IMR-90 (cell line): ENCODE measurements around the gene ZBTB40. TPM values are rescaled to one million over a fixed set of nuclear protein-coding genes. Genes with fewer than 3 reads are reported as not detected.

Source experiments
- ATAC-seq: fragments of 200-7000 bp; cut with Tn5 transposase; 2 replicates; pipeline ENCODE4 v1.9.1; 2020; ENCODE audit warnings: low read depth, mild to moderate bottlenecking, moderate library complexity
- BruUV-seq: library from RNA; stranded (reverse); fragments of 400-500 nt; replicated peaks from 2 replicates; lab custom pipeline; 2021; lab: Mats Ljungman, UMichigan
- CTCF ChIA-PET: fragments of 300-600 bp; formaldehyde crosslinking; extraction: SDS; loops from one replicate; lab custom pipeline; 2021; ENCODE audit warnings: antibody characterized with exemption; lab: Yijun Ruan, JAX
- POLR2A ChIA-PET: fragments of 300-600 bp; sonication (Branson Sonifier 250); formaldehyde crosslinking; loops from one replicate; lab custom pipeline; 2022; ENCODE audit warnings: antibody characterized with exemption; ENCODE audit not compliant: unreplicated experiment; lab: Charles Lee
- DNase-seq: peaks from one replicate; pipeline ENCODE4 v3.0.0; 2013
- H2AFZ ChIP-seq: replicated peaks from 2 replicates; pipeline ENCODE3; 2013; ENCODE audit warnings: low read length, mild to moderate bottlenecking; ENCODE audit not compliant: poor library complexity
- H2AK5ac ChIP-seq: 2 replicates; pipeline ENCODE4 v1.6.1; 2013; ENCODE audit warnings: low read depth, low read length, inconsistent platforms
- H2AK9ac ChIP-seq: replicated peaks from 2 replicates; pipeline ENCODE3; 2013; ENCODE audit warnings: mild to moderate bottlenecking, low read depth, low read length, moderate library complexity; ENCODE audit not compliant: poor library complexity
- H2BK120ac ChIP-seq: 2 replicates; pipeline ENCODE4 v1.6.1; 2013; ENCODE audit warnings: low read depth, low read length, inconsistent platforms
- H2BK15ac ChIP-seq: 3 replicates; pipeline ENCODE4 v1.6.1; 2013; ENCODE audit warnings: low read depth, low read length, inconsistent platforms
- H2BK20ac ChIP-seq: 2 replicates; pipeline ENCODE4 v1.6.1; 2013; ENCODE audit warnings: low read depth, mild to moderate bottlenecking, inconsistent platforms, low read length, moderate library complexity
- H2BK5ac ChIP-seq: 2 replicates; pipeline ENCODE4 v1.6.1; 2013; ENCODE audit warnings: mild to moderate bottlenecking, low read depth, low read length, inconsistent platforms; ENCODE audit not compliant: poor library complexity, severe bottlenecking
- H3K14ac ChIP-seq: replicated peaks from 2 replicates; pipeline ENCODE4 v1.6.1; 2013; ENCODE audit warnings: low read depth, low read length, inconsistent platforms
- H3K18ac ChIP-seq: 2 replicates; pipeline ENCODE4 v1.6.1; 2013; ENCODE audit warnings: low read depth, low read length, control low read depth
- H3K23ac ChIP-seq: 2 replicates; pipeline ENCODE4 v1.6.1; 2013; ENCODE audit warnings: low read depth, low read length, inconsistent platforms
- H3K27ac ChIP-seq: 2 replicates; pipeline ENCODE4 v1.5.1; 2013; ENCODE audit warnings: mild to moderate bottlenecking, control low read depth, low read length; ENCODE audit not compliant: insufficient read depth
- H3K27me3 ChIP-seq: 2 replicates; pipeline ENCODE4 v1.6.1; 2013; ENCODE audit warnings: low read length; ENCODE audit not compliant: control insufficient read depth, insufficient read depth
- H3K36me3 ChIP-seq: 2 replicates; pipeline ENCODE4 v1.6.1; 2013; ENCODE audit warnings: low read length, mixed read lengths; ENCODE audit not compliant: control insufficient read depth, insufficient read depth
- H3K4ac ChIP-seq: 2 replicates; pipeline ENCODE4 v1.6.1; 2013; ENCODE audit warnings: low read depth, low read length, inconsistent platforms
- H3K4me1 ChIP-seq: 2 replicates; pipeline ENCODE4 v1.6.1; 2013; ENCODE audit warnings: low read length, mixed read lengths; ENCODE audit not compliant: control insufficient read depth, insufficient read depth
- H3K4me2 ChIP-seq: 2 replicates; pipeline ENCODE4 v1.6.1; 2013; ENCODE audit warnings: low read depth, mild to moderate bottlenecking, control low read depth, low read length, moderate library complexity
- H3K4me3 ChIP-seq: 2 replicates; pipeline ENCODE4 v1.5.1; 2013; ENCODE audit warnings: low read depth, mild to moderate bottlenecking, control low read depth, low read length, moderate library complexity; ENCODE audit not compliant: insufficient read depth
- H3K56ac ChIP-seq: 2 replicates; pipeline ENCODE4 v1.6.1; 2013; ENCODE audit warnings: low read length, inconsistent platforms; ENCODE audit not compliant: insufficient read depth; ENCODE audit errors: extremely low read depth
- H3K79me1 ChIP-seq, 2 experiments: 2 replicates each; pipeline ENCODE4 v1.6.1; 2013; ENCODE audit warnings: low read length in 2 of 2, inconsistent platforms in 1 of 2, low read depth in 1 of 2
- H3K9ac ChIP-seq: 2 replicates; pipeline ENCODE4 v1.6.1; 2013; ENCODE audit warnings: low read depth, low read length, control low read depth
- H3K9me1 ChIP-seq: 2 replicates; pipeline ENCODE4 v1.6.1; 2013; ENCODE audit warnings: low read length, inconsistent platforms; ENCODE audit not compliant: insufficient read depth
- H3K9me3 ChIP-seq: 2 replicates; pipeline ENCODE4 v1.6.1; 2013; ENCODE audit warnings: low read length; ENCODE audit not compliant: control insufficient read depth, insufficient read depth
- H4K20me1 ChIP-seq: 2 replicates; pipeline ENCODE4 v1.6.1; 2013; ENCODE audit warnings: low read length, inconsistent platforms; ENCODE audit not compliant: insufficient read depth
- H4K5ac ChIP-seq: 2 replicates; pipeline ENCODE4 v1.6.1; 2013; ENCODE audit warnings: mild to moderate bottlenecking, low read depth, low read length, control low read depth
- H4K8ac ChIP-seq, 2 experiments: 2 replicates each; pipeline ENCODE4 v1.6.1; 2013; ENCODE audit warnings: low read depth in 2 of 2, low read length in 2 of 2, control low read depth in 1 of 2, inconsistent platforms in 1 of 2
- H4K91ac ChIP-seq: 2 replicates; pipeline ENCODE4 v1.6.1; 2013; ENCODE audit warnings: low read depth, low read length, inconsistent platforms; ENCODE audit not compliant: insufficient read depth
- BHLHE40 ChIP-seq: fragments of 150-350 bp; IDR thresholded peaks from 2 replicates; pipeline ENCODE4 v1.6.1; 2016; ENCODE audit warnings: mild to moderate bottlenecking, low read depth, low read length
- CEBPB ChIP-seq: IDR thresholded peaks from 2 replicates; pipeline ENCODE4 v1.6.1; 2012; ENCODE audit warnings: low read depth, low read length, improper control_type of control experiment
- CTCF ChIP-seq: conservative IDR thresholded peaks from 2 replicates; pipeline ENCODE4 v1.5.1; 2012; ENCODE audit warnings: mild to moderate bottlenecking, low read depth, low read length, improper control_type of control experiment
- MAFK ChIP-seq: IDR thresholded peaks from 2 replicates; pipeline ENCODE4 v1.6.1; 2012; ENCODE audit warnings: low read depth, low read length, improper control_type of control experiment
- NFE2L2 ChIP-seq: fragments of 150-350 bp; IDR thresholded peaks from 2 replicates; pipeline ENCODE4 v1.6.1; 2016; ENCODE audit warnings: low read depth, mild to moderate bottlenecking, low read length
- POLR2A ChIP-seq: IDR thresholded peaks from 2 replicates; pipeline ENCODE4 v1.6.1; 2012; ENCODE audit warnings: mild to moderate bottlenecking, low read depth, low read length
- RAD21 ChIP-seq: IDR thresholded peaks from 2 replicates; pipeline ENCODE4 v1.6.1; 2012; ENCODE audit warnings: low read length, improper control_type of control experiment
- USF2 ChIP-seq: fragments of 150-350 bp; IDR thresholded peaks from 2 replicates; pipeline ENCODE4 v1.6.1; 2017; ENCODE audit warnings: mild to moderate bottlenecking, antibody characterized with exemption, low read length, low read depth
- WGBS, 2 experiments: methylation state at CpG; one replicate each; pipeline versions ENCODE4 v1.1.5 to v1.1.7; 2013; ENCODE audit warnings: missing lambda C conversion rate in 2 of 2; ENCODE audit not compliant: insufficient read length in 1 of 2; ENCODE audit errors: extremely low coverage in 2 of 2; 5-methylcytosine and 5-hydroxymethylcytosine counted together
- dilution Hi-C: fragments of 300-500 bp; cut with HindIII; formaldehyde crosslinking; loops from one replicate; pipeline ENCODE4 v1.14.3; 2018; ENCODE audit warnings: low sequenced_read_pairs; ENCODE audit not compliant: unreplicated experiment
- in situ Hi-C: fragments of 300-500 bp; cut with MboI; formaldehyde crosslinking; loops from 3 replicates; pipeline ENCODE4 v1.14.3; 2019; ENCODE audit warnings: low sequenced_read_pairs, inconsistent platforms, mixed read lengths
- intact Hi-C: fragments of 100-400 bp; cut with micrococcal nuclease; formaldehyde crosslinking; loops from 2 replicates; pipeline ENCODE4 v1.10.0; 2022
- polyA plus RNA-seq, 3 experiments: library from polyadenylated mRNA; depleted of rRNA; stranded (reverse); fragments of >200 nt; gene quantifications; 2 replicates each; pipeline ENCODE4 v1.2.3, GENCODE V29; 2012; ENCODE audit warnings: low replicate concordance in 1 of 3
- total RNA-seq: library from RNA; depleted of rRNA; stranded (reverse); fragments of >200 nt; gene quantifications from 2 replicates; pipeline ENCODE4 v1.2.3, GENCODE V29; 2012

The ZBTB40 gene
- total and polyA plus RNA-seq, 2 of the 4 experiments (the other 2 are of a cell fraction), result 6.0 to 9.7 TPM

DNA sequence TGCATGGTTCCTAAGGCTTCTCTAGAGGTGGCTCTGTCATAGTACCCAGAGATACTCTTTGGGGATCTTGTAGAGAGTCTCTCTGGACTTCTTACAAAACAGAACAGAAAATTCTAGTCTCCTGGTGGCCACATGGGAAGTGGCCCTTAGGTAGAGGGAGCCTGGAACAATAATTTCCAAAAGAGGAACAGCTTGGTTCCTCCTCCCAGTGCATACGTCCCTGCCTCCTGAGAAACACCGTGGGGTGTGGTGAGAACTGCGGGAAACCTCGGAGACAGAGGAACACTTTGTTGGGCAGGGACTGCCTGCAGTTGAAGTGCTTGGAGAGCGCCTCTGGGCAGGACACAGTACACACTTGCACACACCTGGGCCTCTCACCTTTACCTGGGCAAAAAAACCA lies 72.8 kb downstream of the ZBTB40 start:
- H3K27ac ChIP-seq, result no peak overlapping the region
- BruUV-seq, result no TSS peak
- H3K9me1 ChIP-seq, result no peaks in the 10 kb centered on the region
- H4K20me1 ChIP-seq, result no peaks in the 10 kb centered on the region
- in situ Hi-C loops, result no loop called here
- ATAC-seq (no peak), DNase-seq (no peak)
- H3K9ac ChIP-seq, result no peak overlapping the region
- ChIA-PET CTCF (interaction anchor here (0.6 kb wide), 1 partner anchor 56 kb away, joined by 4 read pairs; no protein-coding TSS in a partner anchor), POLR2A (no interaction called here)
- no peak overlapping the region for H3K23ac ChIP-seq
- dilution Hi-C loops, result no loop called here
- H2BK120ac ChIP-seq, result no peak overlapping the region
- H3K27me3 ChIP-seq, result no peaks in the 10 kb centered on the region
- H2BK20ac ChIP-seq, result no peak overlapping the region
- intact Hi-C loops, result no loop called here
- H4K5ac ChIP-seq, result no peak overlapping the region
- no peak overlapping the region for H3K4ac ChIP-seq
- no peak overlapping the region for H3K18ac ChIP-seq
- TF ChIP-seq USF2, result no peak
- TF ChIP-seq CTCF, result no peak
- no peak for TF ChIP-seq NFE2L2
- TF ChIP-seq MAFK, result no peak
- no peak for TF ChIP-seq RAD21
- no peak for TF ChIP-seq POLR2A
- no peak for TF ChIP-seq CEBPB
- TF ChIP-seq BHLHE40, result no peak
- no peak overlapping the region for H3K4me3 ChIP-seq
- H3K56ac ChIP-seq, result no peak overlapping the region
- no CpG with 5 or more reads among the region's 5 CpGs for WGBS, 2 experiments
- H3K9me3 ChIP-seq, result no peaks in the 10 kb centered on the region
- no peak overlapping the region for H4K91ac ChIP-seq
- H3K79me1 ChIP-seq, result no peaks in the 10 kb centered on the region
- no peak overlapping the region for H4K8ac ChIP-seq
- H3K36me3 ChIP-seq, result peaks cover 50% of the 10 kb centered on the region
- no peak overlapping the region for H2AK9ac ChIP-seq
- no peak overlapping the region for H2AK5ac ChIP-seq
- no peak overlapping the region for H2AFZ ChIP-seq
- no peak overlapping the region for H3K14ac ChIP-seq
- H2BK15ac ChIP-seq, result no peak overlapping the region
- H3K4me1 ChIP-seq, result no peaks in the 10 kb centered on the region
- H2BK5ac ChIP-seq, result no peak overlapping the region
- no peak overlapping the region for H3K4me2 ChIP-seq
